Activated CD4-positive, CD25-positive, alpha-beta regulatory T cell (primary cell): Measurements from ENCODE around the gene GRPEL2.
A peak's percentile ranks its signal among the peaks of the same experiment; 100 is the strongest.

Experiments used
- DNase-seq, 4 experiments: peaks; one replicate each; lab custom pipeline; 2025; lab: John Stamatoyannopoulos, UW

The GRPEL2 gene

GRCh38 chr5:149357370-149358293 is 12.3 kb downstream of the GRPEL2 start, which contains the start of gene PCYOX1L:
TSS of gene PCYOX1L (plus strand) at chr5:149358046. CDS start at chr5:149358069, 23 bp downstream.
- peak; percentile 95 to 97 (median 96) for DNase-seq

GRCh38 chr5:149358294-149358651 is 13.0 kb downstream of the GRPEL2 start:
- no peak for DNase-seq

GRCh38 chr5:149358868-149359495 is 13.7 kb downstream of the GRPEL2 start:
- DNase-seq: no peak

GRCh38 chr5:149360272-149360671 is 15.0 kb downstream of the GRPEL2 start:
- no peak for DNase-seq

- no peak for DNase-seq
These were observed 17.2 kb downstream of the GRPEL2 start for GRCh38 chr5:149362541-149362940.

GRCh38 chr5:149363358-149363757 is 18.1 kb downstream of the GRPEL2 start:
- no peak for DNase-seq

GRCh38 chr5:149363936-149364335 is 18.6 kb downstream of the GRPEL2 start:
- DNase-seq: no peak

GRCh38 chr5:149364719-149365118 is 19.4 kb downstream of the GRPEL2 start:
- DNase-seq: no peak

GRCh38 chr5:149365418-149365817 is 20.1 kb downstream of the GRPEL2 start:
- no peak for DNase-seq

GRCh38 chr5:149366169-149366729 is 20.9 kb downstream of the GRPEL2 start:
- no peak for DNase-seq

GRCh38 chr5:149367249-149367971 is 22.1 kb downstream of the GRPEL2 start:
- DNase-seq: peak in 3 of 4 experiments; percentile 12 to 29 (median 20)

GRCh38 chr5:149367972-149368645 is 22.8 kb downstream of the GRPEL2 start:
- no peak for DNase-seq

GRCh38 chr5:149370878-149371277 is 25.6 kb downstream of the GRPEL2 start:
- DNase-seq: no peak

- peak; percentile 49 to 55 (median 52) for DNase-seq
These were observed 26.1 kb downstream of the GRPEL2 start for GRCh38 chr5:149371296-149371962.

- no peak for DNase-seq
These were observed 26.9 kb downstream of the GRPEL2 start for GRCh38 chr5:149372076-149372795.

- no peak for DNase-seq
These were observed 27.6 kb downstream of the GRPEL2 start for GRCh38 chr5:149372932-149373331.

GRCh38 chr5:149374303-149374702 is 29.0 kb downstream of the GRPEL2 start:
- no peak for DNase-seq

- no peak for DNase-seq
These were observed 29.5 kb downstream of the GRPEL2 start for GRCh38 chr5:149374801-149375200.

GRCh38 chr5:149375434-149375833 is 30.1 kb downstream of the GRPEL2 start:
- DNase-seq: no peak

- DNase-seq: no peak
These were observed 30.8 kb downstream of the GRPEL2 start for GRCh38 chr5:149376104-149376503.
